ENCODE measurements around the gene HMGCL. TPM values are rescaled to one million over a fixed set of nuclear protein-coding genes. Genes with fewer than 3 reads are reported as not detected.
"Not testable (repeated sequence)": the region's sequence is repeated elsewhere in the genome, so short reads cannot be mapped to it uniquely, and the experiment has no call there.

The HMGCL gene
- total and polyA plus RNA-seq, 2 of the 13 experiments (the other 11 are each of a cell fraction or from before 2014, with no cell fraction given) = 21.3 to 41.4 TPM

GRCh38 chr1:23784846-23785245 lies 40.4 kb downstream of the HMGCL start:
- no peak for FAIRE-seq
- Histone ChIP-seq H3K4me3 (replicated peaks in 1 of 3; ENCODE audit: insufficient read depth in 1 of 3, low read depth in 2 of 3, low read length in 3 of 3) (no peak overlapping the region), H3K79me2 (ENCODE audit: insufficient read depth, low read length) (peaks cover 14% of the 10 kb centered on the region), H3K27ac (ENCODE audit: extremely low read length, insufficient read depth, low read length) (no peak overlapping the region), H4K20me1 (ENCODE audit: insufficient read depth, low read length) (no peaks in the 10 kb centered on the region; the same call in none of the 2 replicates), H3K4me1 (ENCODE audit: insufficient read depth, low read length) (peaks cover 19% of the 10 kb centered on the region), H3K9me3 (ENCODE audit: low read length) (no peaks in the 10 kb centered on the region), H3K36me3 (replicated peaks in 1 of 2; ENCODE audit: control insufficient read depth in 1 of 2, insufficient read depth in 2 of 2, low read length in 2 of 2) (peaks cover 12 to 51% of the 10 kb centered on the region in 2 experiments), H3K27me3 (ENCODE audit: control insufficient read depth in 1 of 2, insufficient read depth in 2 of 2, low read length in 2 of 2) (no peaks in the 10 kb centered on the region), H3K9ac (ENCODE audit: insufficient read depth, low read depth, low read length) (no peak overlapping the region), H2AFZ (ENCODE audit: low read length) (no peak overlapping the region), H3K4me2 (ENCODE audit: low read depth, low read length) (no peak overlapping the region)
- no peak for ATAC-seq
- no peak for DNase-seq (ENCODE audit: low spot score)
- no peak for TF ChIP-seq MAFG (CRISPR knock-in tag; IDR thresholded peaks at IDR 0.05)
- TF ChIP-seq ZEB1 (IDR thresholded peaks at IDR 0.05; ENCODE audit: insufficient replicate concordance, low read depth) = no peak
- no peak for TF ChIP-seq ZFP36 (IDR thresholded peaks at IDR 0.05; ENCODE audit: borderline replicate concordance, low read depth, low read length, partially characterized antibody)
- no peak for TF ChIP-seq AGO1 (IDR thresholded peaks at IDR 0.05; ENCODE audit: low read depth, low read length, poor library complexity, severe bottlenecking)
- TF ChIP-seq WIZ (CRISPR knock-in tag; IDR thresholded peaks at IDR 0.05) = no peak
- peak; percentile 58; the same call in 1 of the 2 replicates for TF ChIP-seq MAFF (IDR thresholded peaks at IDR 0.05; ENCODE audit: low read depth, low read length)
- no peak for TF ChIP-seq DMAP1 (CRISPR knock-in tag; IDR thresholded peaks at IDR 0.05)
- TF ChIP-seq ZNF260 (CRISPR knock-in tag; IDR thresholded peaks at IDR 0.05; ENCODE audit: borderline replicate concordance, low read depth) = no peak
- peak; percentile 18 to 73; a peak in 2 of 4 replicates for TF ChIP-seq MAFK (conservative IDR thresholded peaks at IDR 0.05 in 1 of 2, IDR thresholded peaks at IDR 0.05 in 1 of 2; ENCODE audit: low read length in 2 of 2)
- TF ChIP-seq ZNF879 (CRISPR knock-in tag; IDR thresholded peaks at IDR 0.05) = no peak
- ChIA-PET POLR2A (no interaction called here), CTCF (ENCODE audit: low intra/inter-chr PET ratio, low total read pairs) (no interaction called here)
- 94% methylated on average over 4 of the region's 4 CpGs for WGBS (ENCODE audit: low lambda C conversion rate)
- intact Hi-C loops (cut with micrococcal nuclease; ENCODE audit: unreplicated experiment) = no loop called here
- BruUV-seq (replicated peaks) = no TSS peak
- in situ Hi-C loops (cut with HindIII; ENCODE audit: extremely low pct_ligation_motif_present, low pct_unique_long_range_greater_than_20kb) = no loop called here

GRCh38 chr1:23783141-23783540 lies 42.1 kb downstream of the HMGCL start:
- H3K79me2 ChIP-seq (ENCODE audit: insufficient read depth, low read length) = peaks cover 30% of the 10 kb centered on the region
- H3K9ac ChIP-seq (ENCODE audit: insufficient read depth, low read depth, low read length); intact Hi-C loops (cut with micrococcal nuclease; ENCODE audit: unreplicated experiment); H3K4me3 ChIP-seq (replicated peaks in 1 of 3; ENCODE audit: insufficient read depth in 1 of 3, low read depth in 2 of 3, low read length in 3 of 3); H2AFZ ChIP-seq (ENCODE audit: low read length); BruUV-seq (replicated peaks); H3K9me3 ChIP-seq (ENCODE audit: low read length); H4K20me1 ChIP-seq (ENCODE audit: insufficient read depth, low read length); FAIRE-seq; H3K27ac ChIP-seq (ENCODE audit: extremely low read length, insufficient read depth, low read length); ATAC-seq; CTCF ChIA-PET (ENCODE audit: low intra/inter-chr PET ratio, low total read pairs); DNase-seq (ENCODE audit: low spot score); H3K4me2 ChIP-seq (ENCODE audit: low read depth, low read length); H3K27me3 ChIP-seq (ENCODE audit: control insufficient read depth in 1 of 2, insufficient read depth in 2 of 2, low read length in 2 of 2); in situ Hi-C loops (cut with HindIII; ENCODE audit: extremely low pct_ligation_motif_present, low pct_unique_long_range_greater_than_20kb): not testable (repeated sequence)
- WGBS (ENCODE audit: low lambda C conversion rate) = 93% methylated on average over 11 of the region's 11 CpGs
- H3K36me3 ChIP-seq (replicated peaks in 1 of 2; ENCODE audit: control insufficient read depth in 1 of 2, insufficient read depth in 2 of 2, low read length in 2 of 2) = peaks cover 12 to 44% of the 10 kb centered on the region in 2 experiments
- H3K4me1 ChIP-seq (ENCODE audit: insufficient read depth, low read length) = peaks cover 15% of the 10 kb centered on the region
- POLR2A ChIA-PET = interaction anchor here (1.1 kb wide), 1 partner anchor 9 kb away, joined by 3 read pairs; no protein-coding TSS in a partner anchor
